NT2/D1 (cell line): ENCODE measurements around the gene CCDC92B.

Experiments used
- YY1 ChIP-seq: IDR thresholded peaks from 2 replicates; pipeline ENCODE4 v1.6.1; 2011; ENCODE audit not compliant: insufficient read length, insufficient read depth
- ZNF274 ChIP-seq: IDR thresholded peaks from 2 replicates; pipeline ENCODE4 v1.6.1; 2011; ENCODE audit warnings: mild to moderate bottlenecking, low read depth, low read length

DNA sequence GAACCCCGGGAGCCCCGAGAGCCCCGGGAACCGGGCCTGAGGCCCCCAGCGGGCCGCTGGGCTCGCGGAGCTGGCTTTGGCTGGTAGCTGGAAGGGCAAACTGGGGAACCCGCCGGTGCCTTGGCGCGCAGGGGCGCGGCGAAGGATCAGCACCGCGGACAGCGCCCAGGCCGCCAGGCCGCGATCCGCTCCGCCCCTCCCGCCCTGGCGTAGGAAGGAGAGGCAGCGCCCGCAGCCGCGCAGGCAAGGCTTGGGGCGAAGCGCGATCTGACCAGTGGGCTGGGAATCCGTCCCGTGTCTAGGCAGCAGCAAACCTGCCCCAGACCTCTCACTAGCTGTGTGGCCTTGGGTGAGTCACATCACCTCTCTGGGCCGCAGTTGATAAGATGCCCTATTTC, 331 bp upstream of the CCDC92B start:
- no peak for TF ChIP-seq YY1
- TF ChIP-seq ZNF274 = no peak
